ENCODE results near the gene CDH13.

Gene CDH13

DNA sequence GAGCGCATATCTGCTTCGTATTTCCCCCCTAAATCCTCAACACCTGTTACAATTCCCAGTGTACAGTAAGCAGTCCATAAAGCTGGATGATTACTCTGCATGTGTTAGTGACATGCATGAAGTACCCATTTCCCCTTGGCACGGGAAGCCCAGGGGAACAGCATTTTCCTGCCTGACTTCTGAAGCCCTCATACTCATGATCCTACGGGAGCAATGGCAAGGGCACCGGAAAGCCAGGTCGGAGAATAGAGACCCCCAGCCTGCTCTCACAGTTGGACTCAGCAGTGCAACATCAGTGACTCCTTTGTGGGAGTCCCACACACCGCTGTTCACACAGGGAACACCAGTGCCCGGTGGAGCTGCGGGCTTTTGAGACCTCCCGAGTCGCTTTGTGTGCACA is 336.9 kb downstream of the CDH13 start:
- no peak for DNase-seq

DNA sequence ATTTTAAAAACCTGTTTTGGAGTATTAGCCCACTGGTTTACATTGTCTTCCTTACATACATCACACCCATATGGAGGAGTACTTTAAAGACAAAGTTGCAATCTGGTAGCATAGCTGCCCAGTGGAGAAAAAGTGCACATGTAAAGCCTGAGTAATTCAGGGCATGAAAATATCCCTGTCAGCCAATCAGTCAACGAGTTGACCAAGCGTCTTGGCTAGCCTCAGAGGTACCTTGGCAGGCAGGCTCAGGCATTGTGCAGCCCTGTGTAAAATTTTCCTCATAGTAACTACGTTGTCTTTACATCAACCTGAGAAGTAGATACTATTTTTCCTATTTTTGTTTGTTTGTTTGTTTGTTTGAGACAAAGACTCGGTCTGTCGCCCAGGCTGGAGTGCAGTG is 339.0 kb downstream of the CDH13 start:
- no peak for DNase-seq

- no peak for DNase-seq
Observed at GRCh38 chr16:82967424-82967823, 340.7 kb downstream of the CDH13 start.

DNA sequence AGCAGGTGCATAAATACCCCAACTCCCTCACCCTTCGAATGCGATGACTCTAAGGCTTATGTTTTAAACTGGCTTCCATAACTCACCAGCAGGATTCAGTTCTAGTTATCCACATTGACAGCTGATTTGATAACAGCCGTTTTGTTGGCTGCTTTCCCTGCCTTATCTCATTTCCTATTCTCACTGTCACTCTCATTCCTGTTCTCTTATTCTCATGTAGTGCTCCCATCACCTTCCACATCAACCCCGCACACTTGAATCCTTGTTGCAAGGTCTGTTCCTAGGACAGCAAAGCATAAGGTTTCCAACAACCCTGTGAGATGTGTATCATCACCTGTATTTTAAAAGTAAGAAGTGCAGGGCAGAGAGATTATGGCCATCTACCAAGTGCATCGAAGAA is 344.4 kb downstream of the CDH13 start:
- no peak for DNase-seq

- no peak for DNase-seq
Observed at GRCh38 chr16:82972331-82972919, 345.7 kb downstream of the CDH13 start.

GRCh38 chr16:82979406-82980111 is 352.8 kb downstream of the CDH13 start:
- no peak for DNase-seq

DNA sequence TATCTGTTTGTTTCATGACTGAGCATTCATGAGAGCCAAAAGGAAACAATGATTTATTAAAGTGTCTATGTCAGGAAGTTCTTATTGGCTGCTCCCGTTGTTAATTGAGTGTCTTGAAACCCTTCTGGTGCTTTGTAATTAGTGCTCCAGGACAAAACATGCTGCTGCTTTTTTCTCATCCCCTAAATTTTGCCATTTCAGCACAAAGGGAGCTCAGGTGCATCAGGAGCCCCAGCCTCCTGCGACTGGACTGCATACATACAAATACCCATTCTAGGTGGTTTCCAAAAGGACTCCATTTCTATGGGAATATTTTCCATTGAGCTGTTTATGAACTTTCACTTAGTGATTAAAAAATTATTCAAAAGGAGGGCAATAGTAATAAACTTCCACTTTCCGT is 354.0 kb downstream of the CDH13 start:
- no peak for DNase-seq

- DNase-seq = no peak
Observed at GRCh38 chr16:82987767-82988166, 361.0 kb downstream of the CDH13 start.

DNA sequence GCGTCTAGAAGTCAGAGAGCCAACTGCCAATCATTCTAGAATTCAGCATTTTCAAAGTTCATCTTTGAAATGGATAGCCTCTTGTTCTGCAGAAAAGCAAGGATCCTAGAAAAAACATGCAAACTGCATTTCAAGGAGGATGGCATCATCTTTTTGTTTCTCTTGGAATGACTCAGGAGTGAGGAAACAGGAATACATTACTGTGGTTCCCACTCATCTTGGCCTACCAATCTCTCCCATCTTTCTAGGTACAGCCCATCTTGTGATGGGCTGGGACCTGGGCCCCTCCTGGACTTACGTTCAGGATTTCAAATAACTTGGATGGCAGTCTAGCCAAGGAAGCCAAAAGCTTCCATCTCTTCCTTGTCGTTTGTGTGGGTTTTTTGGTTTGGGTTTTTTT is 363.4 kb downstream of the CDH13 start:
- DNase-seq = no peak

GRCh38 chr16:82991410-82991809 is 364.6 kb downstream of the CDH13 start:
- no peak for DNase-seq

- DNase-seq = no peak
Observed at GRCh38 chr16:82991966-82992675, 365.4 kb downstream of the CDH13 start.

GRCh38 chr16:82992786-82993185 is 366.0 kb downstream of the CDH13 start:
- no peak for DNase-seq

- no peak for DNase-seq
Observed at GRCh38 chr16:82993415-82993814, 366.6 kb downstream of the CDH13 start.

GRCh38 chr16:82993926-82994325 is 367.2 kb downstream of the CDH13 start:
- DNase-seq = no peak

DNA sequence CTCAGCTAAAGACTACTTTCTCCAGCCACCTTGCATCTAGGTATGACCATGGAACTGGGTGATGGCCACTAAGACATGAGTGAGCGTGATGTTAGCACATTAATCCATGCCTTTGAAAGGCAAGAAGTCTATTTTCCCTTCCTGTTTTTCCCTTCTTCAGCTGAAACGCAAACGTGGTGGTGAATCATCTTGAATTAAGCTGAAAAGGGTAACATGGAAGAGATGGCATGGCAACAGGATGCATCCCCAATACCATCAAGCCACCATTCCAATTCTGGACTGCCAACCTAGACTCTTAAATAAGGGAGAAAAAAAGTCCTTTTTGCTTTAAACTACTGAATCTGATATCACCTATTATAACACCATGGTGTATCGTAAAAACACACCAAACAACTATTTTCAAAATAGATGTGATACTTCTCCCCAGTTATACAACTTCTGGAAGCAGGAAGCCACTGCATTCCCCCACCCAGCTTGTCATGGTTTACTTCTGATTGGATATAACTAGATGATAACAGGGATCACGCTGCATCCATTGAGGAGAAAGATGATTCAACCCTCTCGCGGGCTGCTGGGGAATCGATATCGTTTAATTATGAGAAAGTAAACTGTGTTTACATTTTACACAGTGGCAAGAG is 368.6 kb downstream of the CDH13 start:
- no peak for DNase-seq

- DNase-seq = peak in 1 of 2 donors; percentile 3
Observed at GRCh38 chr16:82995924-82996441, 369.2 kb downstream of the CDH13 start.

- no peak for DNase-seq
Observed at GRCh38 chr16:82996814-82997213, 370.0 kb downstream of the CDH13 start.

- DNase-seq = no peak
Observed at GRCh38 chr16:82999711-83000110, 372.9 kb downstream of the CDH13 start.

- DNase-seq = no peak
Observed at GRCh38 chr16:83002351-83003334, 375.9 kb downstream of the CDH13 start.

DNA sequence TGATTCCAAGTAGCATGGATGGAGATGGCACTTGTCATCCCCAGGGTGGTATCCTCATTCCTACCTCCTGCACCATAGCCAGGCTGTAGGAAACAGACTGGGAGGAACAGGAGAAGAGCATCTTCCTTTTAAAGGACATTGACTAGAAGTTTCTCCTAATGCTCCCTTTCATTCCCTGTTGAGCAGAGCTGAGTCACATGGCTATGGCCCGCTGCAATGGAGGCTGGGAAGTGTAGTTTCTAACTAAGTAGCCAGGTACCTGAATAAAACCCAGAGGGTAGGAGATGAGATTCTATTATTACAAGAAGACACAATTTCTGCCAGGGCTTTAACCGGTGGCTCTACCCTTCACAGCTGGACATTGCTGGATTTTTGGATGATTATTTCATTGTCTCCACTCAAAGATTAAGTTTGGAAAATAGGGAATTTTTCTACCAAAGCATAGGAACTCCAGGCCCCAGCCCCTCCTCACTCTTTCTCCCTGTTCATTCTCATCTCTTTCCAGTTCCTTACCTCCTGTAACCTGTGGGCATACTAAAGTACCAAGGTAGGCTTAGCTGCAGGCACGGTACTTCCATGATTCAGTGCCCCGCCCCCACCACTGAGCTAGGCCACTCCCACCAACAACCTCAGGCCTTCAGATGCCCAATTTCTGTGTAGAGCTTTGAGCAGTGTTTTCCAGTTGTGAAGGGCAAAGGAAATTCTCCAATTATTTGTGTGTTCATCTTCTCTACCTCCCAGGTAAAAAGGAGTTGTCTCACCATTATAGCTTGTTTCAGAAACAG is 378.3 kb downstream of the CDH13 start:
- DNase-seq = no peak

GRCh38 chr16:83005653-83006160 is 378.9 kb downstream of the CDH13 start:
- no peak for DNase-seq

All from CD4-positive, alpha-beta T cell treated with Interferon alpha-2 for 1 hour (primary cell).